Stimulated activated CD8-positive, alpha-beta memory T cell treated with anti-CD3 and anti-CD28 coated beads, Interleukin-4, amount 100 ng/mL, for 48 hours (primary cell): ENCODE results near the gene CYP19A1.

Source experiments
- DNase-seq: peaks from one replicate; pipeline ENCODE4 v3.0.0-alpha.2; 2020

Gene CYP19A1

GRCh38 chr15:51172193-51172592 is 166.2 kb downstream of the CYP19A1 start:
- no peak for DNase-seq

- no peak for DNase-seq
Observed at GRCh38 chr15:51171634-51171932, 166.8 kb downstream of the CYP19A1 start.

- no peak for DNase-seq
Observed at GRCh38 chr15:51170882-51171633, 167.3 kb downstream of the CYP19A1 start.

DNA sequence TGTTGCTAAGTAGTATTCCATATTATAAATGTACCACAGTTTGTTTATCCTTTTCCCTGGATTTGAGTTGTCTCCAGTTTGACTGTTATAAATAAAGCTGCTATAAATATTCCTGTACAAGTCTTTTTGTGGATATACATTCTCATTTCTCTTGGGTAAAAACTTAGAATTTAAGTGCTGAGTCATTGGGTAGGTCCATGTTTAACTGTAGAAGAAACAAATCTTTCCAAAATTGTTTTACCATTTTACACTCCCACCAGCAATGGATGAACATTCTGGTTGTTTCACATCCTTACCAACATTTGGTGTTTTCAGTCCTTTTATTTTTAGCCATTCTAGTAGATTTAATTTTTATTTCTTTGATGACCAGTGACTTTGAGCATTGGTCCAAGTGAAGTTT is 169.7 kb downstream of the CYP19A1 start:
- DNase-seq: no peak

GRCh38 chr15:51163843-51164242 is 174.6 kb downstream of the CYP19A1 start:
- DNase-seq: no peak

GRCh38 chr15:51162865-51163762 is 175.3 kb downstream of the CYP19A1 start:
- DNase-seq: peak; percentile 81

DNA sequence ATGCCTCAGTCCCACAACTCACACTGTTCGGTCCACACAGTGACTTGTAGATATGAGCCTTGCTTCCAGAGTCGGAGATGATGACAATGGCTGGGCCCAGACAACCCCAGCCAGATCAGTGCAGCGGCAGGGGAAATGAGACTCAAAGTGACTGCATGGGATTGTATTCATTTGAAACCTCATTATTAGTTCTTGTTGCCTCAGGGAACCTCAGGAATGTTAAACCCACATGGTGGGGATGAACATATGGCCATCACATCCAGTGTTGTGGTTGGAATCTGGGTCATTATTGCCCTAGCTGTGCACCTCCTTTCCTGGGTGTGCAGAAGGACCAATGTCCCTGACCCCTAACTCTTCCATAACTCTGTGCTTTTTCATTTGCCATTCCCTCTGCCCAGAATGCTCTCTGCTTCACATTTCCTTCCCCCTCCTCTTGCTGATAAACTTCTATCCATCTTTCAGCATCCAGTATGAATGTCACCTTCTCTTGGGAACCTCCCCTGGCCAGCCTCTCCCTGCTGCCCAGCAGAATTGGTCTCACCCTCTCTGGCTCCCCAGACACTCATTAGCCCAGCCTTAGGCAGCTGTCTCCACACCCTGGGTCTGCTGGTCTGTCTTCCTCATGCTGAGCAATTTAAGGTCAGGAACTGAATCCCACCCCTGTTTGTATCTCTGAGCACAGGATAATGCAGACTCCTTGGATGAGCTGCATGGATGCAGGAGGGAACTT is 176.7 kb downstream of the CYP19A1 start:
- DNase-seq: no peak

DNA sequence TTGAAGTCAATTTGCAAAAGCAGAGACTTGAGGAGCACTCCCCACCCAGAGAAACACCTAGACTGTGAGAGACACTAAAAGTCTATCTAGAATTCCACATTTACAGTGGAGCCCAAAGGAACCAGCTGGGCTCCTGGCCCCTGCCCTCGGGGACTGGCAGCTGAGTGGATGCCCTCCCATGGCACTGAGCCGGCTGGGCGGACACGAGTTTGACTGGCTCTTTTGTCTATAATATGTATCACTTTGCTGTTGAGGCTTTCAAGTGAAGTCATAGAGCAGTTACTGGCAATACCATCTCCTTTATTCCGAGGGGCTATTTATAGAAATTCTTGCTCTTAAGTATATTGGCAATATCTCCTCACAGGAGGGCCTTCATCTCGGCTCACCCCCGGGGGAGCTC is 177.9 kb downstream of the CYP19A1 start:
- DNase-seq: no peak
